ENCODE measurements around the gene NLRP13.

DNA sequence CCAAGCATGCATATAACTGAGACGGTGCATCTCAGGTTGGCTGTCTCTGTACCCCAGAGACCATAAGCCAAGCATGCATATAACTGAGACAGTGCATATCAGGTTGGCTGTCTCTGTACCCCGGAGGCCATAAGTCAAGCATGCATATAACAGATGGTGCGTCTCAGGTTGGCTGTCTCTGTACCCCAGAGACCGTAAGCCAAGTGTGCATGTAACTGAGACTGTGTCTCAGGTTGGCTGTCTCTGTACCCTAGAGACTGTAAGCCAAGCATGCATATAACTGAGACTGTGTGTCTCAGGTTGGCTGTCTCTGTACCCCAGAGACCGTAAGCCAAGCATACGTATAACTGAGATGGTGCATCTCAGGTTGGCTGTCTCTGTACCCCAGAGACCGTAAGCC, 65.0 kb downstream of the NLRP13 start:
- TF ChIP-seq POLR2AphosphoS5 (IDR thresholded peaks at IDR 0.05; ENCODE audit: low read depth, low read length) (no peak), SIN3A (IDR thresholded peaks at IDR 0.05; ENCODE audit: borderline replicate concordance, insufficient read depth, low read length) (no peak), TAF1 (IDR thresholded peaks at IDR 0.05; ENCODE audit: borderline replicate concordance, insufficient read depth, low read length) (no peak)
- TF ChIP-seq, protein P1, sequence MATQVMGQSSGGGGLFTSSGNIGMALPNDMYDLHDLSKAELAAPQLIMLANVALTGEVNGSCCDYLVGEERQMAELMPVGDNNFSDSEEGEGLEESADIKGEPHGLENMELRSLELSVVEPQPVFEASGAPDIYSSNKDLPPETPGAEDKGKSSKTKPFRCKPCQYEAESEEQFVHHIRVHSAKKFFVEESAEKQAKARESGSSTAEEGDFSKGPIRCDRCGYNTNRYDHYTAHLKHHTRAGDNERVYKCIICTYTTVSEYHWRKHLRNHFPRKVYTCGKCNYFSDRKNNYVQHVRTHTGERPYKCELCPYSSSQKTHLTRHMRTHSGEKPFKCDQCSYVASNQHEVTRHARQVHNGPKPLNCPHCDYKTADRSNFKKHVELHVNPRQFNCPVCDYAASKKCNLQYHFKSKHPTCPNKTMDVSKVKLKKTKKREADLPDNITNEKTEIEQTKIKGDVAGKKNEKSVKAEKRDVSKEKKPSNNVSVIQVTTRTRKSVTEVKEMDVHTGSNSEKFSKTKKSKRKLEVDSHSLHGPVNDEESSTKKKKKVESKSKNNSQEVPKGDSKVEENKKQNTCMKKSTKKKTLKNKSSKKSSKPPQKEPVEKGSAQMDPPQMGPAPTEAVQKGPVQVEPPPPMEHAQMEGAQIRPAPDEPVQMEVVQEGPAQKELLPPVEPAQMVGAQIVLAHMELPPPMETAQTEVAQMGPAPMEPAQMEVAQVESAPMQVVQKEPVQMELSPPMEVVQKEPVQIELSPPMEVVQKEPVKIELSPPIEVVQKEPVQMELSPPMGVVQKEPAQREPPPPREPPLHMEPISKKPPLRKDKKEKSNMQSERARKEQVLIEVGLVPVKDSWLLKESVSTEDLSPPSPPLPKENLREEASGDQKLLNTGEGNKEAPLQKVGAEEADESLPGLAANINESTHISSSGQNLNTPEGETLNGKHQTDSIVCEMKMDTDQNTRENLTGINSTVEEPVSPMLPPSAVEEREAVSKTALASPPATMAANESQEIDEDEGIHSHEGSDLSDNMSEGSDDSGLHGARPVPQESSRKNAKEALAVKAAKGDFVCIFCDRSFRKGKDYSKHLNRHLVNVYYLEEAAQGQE (IDR thresholded peaks at IDR 0.05; ENCODE audit: insufficient read depth in 1 of 2, low read depth in 2 of 2, low read length in 2 of 2): no peak
